NCI-H2107 (cell line): ENCODE results near the gene SNAPC3.
A peak's percentile ranks its signal among the peaks of the same experiment; 100 is the strongest.
"Not testable (repeated sequence)": the region's sequence is repeated elsewhere in the genome, so short reads cannot be mapped to it uniquely, and the experiment has no call there.

Experiments used
- DNase-seq: peaks from one replicate; lab custom pipeline; 2025; lab: John Stamatoyannopoulos, UW

The SNAPC3 gene

GRCh38 chr9:15422372-15423230, at the start of gene SNAPC3:
TSS of gene SNAPC3 (plus strand) at chr9:15422876. CDS start at chr9:15422880, 4 bp downstream.
- peak; percentile 87 for DNase-seq

DNA sequence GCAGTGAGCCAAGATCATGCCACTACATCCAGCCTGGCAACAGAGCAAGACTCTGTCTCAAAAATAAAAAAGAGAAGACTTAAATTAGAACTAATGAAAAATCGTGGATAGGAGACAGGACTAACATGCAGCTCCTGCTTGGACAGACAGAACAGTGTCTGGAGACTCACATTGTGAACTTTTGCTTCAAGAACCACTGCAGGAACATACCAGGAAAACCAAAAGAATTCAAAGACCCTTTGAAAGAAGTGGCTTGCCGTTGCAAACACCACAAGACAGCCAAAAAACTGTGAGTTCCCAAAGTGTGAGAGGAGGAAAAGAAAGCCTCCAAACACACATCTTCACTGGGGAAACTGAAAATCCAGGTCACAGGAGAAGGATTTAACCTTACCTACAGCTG, 48.8 kb upstream of the SNAPC3 start:
- DNase-seq = no peak

GRCh38 chr9:15374310-15374709, 48.4 kb upstream of the SNAPC3 start:
- DNase-seq = no peak

- no peak for DNase-seq
Measured at GRCh38 chr9:15374825-15375224, 47.9 kb upstream of the SNAPC3 start.

DNA sequence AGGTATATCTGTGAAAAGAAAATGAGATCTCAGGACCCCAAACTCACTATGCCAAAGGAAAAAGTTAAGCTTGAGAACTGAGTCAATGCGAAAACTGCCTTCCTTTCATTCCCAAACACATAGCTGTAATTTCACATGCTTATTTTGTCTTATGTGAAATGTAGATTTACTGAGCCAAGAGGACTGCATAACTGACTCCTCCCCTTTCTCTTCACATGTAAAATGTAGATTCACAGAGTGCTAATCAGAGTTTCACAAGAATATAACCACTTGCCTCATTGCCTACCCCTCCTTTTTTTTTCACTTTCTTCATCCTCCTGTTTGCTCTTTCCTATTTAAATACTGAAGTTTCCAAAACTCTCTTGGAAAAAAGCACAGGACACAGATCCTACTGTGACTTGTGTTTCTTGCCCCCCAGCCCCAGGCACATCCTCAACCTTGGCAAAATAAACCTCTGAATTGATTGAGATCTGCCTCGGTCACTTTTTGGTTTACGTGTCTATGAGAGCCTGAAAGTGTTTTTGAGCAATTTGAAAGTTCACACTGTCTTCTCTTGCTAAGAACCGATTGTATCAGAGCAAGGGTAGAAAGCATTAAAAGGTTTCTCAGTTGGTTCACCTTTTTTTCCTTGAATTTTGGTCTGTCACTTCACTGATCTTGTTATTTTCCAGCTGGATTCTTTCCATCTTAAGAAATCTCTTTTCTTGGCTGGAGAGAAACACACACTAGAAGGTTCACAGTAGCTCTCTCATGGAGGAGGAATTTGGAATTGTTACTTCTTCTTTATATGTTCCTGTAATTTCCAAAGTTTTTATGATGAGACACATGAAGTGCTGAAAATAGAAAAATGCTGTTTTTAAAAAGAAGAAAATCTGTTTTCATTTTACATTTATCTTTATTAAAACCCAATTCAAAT, 44.8 kb upstream of the SNAPC3 start:
- DNase-seq = no peak

DNA sequence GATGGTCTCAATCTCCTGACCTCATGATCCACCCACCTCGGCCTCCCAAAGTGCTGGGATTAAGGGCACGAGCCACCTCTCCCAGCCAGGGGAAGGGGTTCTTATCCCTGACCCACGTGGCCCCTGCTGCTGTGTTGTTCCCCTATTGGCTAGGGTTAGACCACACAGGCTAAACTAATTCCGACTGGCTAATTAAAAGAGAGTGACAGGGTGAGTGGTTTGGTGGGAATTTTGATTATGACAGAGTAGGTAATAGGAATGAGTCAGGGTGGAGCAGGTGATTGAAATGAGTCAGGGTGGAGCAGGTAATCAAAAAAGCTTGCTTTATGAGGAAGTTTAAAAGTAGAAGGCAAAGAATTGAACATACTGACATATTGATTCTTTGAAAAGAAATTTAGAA, 43.4 kb upstream of the SNAPC3 start:
- DNase-seq = not testable (repeated sequence)

DNA sequence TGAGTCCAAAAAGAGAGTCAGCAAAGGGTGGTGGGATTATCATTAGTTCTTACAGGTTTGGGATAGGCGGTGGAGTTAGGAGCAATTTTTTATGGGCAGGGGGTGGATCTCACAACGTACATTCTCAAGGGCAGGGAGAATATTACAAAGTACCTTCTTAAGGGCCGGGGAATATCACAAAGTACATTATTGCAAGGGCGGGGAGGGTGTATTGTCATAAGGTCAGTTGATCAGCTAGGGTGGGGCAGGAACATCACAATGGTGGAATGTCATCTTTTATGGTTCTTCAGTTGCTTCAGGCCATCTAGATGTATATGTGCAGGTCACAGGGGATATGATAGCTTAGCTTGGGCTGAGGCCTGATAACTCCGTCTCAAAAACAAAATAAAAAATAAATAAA, 42.8 kb upstream of the SNAPC3 start:
- not testable (repeated sequence) for DNase-seq

- no peak for DNase-seq
Measured at GRCh38 chr9:15381491-15381890, 41.2 kb upstream of the SNAPC3 start.

DNA sequence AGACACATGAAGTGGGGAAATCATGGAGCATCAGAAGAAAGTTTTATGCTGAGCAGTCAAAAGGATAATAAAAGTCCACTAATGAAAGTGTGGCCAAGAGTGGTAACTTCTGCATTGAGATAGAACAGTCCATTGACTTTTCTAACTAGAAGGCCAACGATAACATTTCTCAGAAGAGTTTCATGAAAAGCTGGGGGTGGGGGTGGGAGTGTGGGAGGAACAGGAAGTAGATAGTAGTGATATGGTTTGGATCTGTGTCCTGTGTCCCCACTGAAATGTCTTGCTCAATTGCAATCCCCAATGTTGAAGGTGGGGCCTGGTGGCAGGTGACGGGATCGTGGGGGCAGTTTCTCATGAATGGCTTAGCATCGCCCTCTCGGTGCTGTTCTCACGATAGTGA, 36.2 kb upstream of the SNAPC3 start:
- DNase-seq = no peak

DNA sequence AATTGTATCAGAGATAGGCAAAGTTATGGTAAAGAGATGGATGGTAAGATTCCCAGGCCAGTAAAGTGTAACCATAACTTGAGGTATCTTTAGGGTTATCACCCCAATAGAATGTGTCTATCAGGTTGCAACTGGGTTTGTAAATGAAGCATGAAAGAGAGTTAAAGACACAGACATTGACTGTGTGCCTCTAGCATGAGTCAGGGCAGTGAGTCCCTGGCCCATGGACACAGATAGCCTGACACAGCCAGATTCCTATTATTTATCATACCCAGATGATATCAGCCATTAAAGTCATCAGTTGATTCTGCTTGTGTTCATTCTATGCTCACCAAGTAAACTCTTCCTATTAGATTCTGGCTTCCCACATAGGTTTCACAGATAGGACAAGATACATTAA, 33.5 kb upstream of the SNAPC3 start:
- no peak for DNase-seq

DNA sequence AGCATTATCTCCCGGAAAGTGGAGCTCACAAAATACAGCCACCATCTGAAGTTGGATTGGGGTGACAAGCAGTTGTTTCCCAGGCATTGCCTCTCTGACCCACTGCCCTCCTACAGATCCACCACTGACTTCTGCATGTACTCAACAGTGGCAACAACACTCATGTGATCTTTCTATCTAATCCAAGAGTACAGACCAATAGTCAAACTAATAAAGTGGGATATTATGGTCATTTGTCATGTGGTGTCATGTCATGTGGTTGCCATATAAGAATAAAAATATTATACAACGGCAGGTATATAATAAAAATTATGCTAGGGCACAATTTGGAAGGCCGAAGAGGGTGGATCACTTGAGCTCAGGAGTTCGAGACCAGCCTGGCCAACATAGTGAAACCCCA, 33.0 kb upstream of the SNAPC3 start:
- no peak for DNase-seq

GRCh38 chr9:15390201-15390600, 32.5 kb upstream of the SNAPC3 start:
- DNase-seq = no peak

DNA sequence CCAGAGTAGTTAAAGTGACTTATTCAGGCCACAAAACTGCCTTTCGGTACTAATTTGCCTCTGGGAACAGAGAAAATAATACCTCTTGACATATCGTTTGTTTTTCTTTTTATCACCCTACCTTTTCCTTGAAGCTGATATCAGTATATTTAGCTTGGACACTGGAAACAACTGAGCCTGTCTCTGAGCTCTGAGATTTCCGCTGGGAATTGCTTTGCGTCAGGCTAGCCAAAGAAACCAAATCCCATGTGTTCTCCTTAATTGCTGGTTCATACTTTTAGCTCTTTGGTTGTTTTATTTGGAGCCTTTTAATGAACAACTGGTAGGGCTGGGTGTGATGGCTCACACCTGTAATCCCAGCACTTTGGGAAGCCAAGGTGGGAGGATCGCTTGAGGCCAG, 30.3 kb upstream of the SNAPC3 start:
- DNase-seq = no peak

- DNase-seq = no peak
Measured at GRCh38 chr9:15400281-15400941, 22.3 kb upstream of the SNAPC3 start.

GRCh38 chr9:15401266-15401665, 21.4 kb upstream of the SNAPC3 start:
- no peak for DNase-seq

DNA sequence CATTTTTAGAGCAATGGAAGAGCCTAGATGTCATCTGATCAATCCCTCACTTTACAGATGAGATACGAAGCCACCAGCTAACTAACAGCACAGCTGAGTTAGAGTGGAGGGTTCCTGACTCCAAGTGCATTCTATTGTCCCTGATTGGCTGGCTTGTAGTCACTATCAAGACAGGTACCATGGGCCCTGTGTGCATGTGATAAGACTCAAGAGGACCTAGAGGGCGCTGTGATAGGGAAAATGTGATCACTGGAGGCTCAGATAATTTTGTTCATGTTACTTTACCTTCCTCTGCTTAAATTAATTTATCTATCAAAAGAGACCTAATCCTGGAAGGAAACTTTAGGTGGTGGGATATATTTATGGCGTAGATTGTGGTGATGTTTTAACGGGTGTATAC, 19.5 kb upstream of the SNAPC3 start:
- no peak for DNase-seq

DNA sequence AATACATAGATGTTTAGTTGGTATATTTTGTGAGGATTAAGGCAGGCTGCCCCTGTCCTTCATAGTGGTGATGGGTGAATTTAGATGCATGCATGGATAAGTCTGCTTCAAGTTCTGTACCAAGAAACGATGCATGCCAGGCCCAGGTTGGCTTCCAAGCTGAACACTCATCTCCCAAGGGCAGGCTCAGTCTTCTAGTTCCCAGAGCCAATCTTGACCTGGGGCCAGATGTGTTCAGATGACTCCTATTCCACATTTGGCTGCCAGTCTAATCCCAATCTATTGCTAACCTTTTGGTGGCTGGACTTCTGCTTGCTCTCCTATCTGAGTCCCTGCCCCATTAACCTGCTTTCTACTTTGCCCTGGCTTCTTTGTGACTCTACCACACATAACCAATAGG, 18.5 kb upstream of the SNAPC3 start:
- no peak for DNase-seq

DNA sequence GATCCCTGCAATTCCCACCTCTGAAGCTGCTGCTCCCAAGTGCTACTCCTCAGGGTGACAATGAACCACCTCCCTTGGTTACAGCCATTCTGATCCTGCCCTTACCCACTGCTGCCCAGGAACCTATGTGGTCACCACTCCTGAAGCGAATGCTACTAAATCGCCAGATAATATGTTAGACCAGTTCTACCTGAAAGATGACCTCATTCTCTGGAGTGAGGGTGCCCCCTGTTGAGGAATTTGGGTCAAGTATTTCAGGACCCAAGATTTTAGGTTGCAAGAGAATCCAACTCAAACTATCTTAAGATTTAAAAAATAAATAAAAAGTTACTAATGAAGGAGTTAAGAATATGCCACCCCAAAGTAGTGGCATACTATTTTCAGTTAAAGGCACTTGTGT, 5.8 kb upstream of the SNAPC3 start:
- no peak for DNase-seq

GRCh38 chr9:15417626-15418025, 5.0 kb upstream of the SNAPC3 start:
- DNase-seq = no peak

DNA sequence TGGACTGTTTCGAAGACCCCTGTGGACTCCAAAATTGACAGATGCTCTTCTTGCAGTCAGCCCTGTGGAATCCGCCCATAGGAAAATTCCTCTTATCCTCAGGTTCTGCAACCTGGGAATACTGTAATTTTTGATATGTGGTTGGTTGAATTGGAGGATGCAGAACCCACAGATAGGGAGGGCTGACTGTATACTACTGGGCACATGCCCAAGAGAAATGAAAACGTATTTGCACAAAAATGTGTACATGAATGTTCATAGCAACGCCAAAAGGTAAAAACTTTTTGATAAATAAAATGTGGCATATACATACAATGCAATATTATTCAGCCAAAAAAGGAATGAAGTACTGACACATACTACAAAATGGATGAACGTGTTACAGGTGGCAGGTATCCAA, 1.9 kb upstream of the SNAPC3 start:
- DNase-seq = no peak

GRCh38 chr9:15421532-15421931, 1.1 kb upstream of the SNAPC3 start:
- no peak for DNase-seq

GRCh38 chr9:15421990-15422371, 695 bp upstream of the SNAPC3 start:
- no peak for DNase-seq
